WTC11 (cell line): ENCODE results near the gene IZUMO2. TPM values are rescaled to one million over a fixed set of nuclear protein-coding genes. Genes with fewer than 3 reads are reported as not detected.
"Not testable (repeated sequence)": the region's sequence is repeated elsewhere in the genome, so short reads cannot be mapped to it uniquely, and the experiment has no call there.

ENCODE experiments used
- ATAC-seq: fragments of 200-7000 bp; cut with Tn5 transposase; 2 replicates; pipeline ENCODE4 v1.10.0; 2021; ENCODE audit warnings: mild to moderate bottlenecking, moderate library complexity
- CTCF ChIA-PET: fragments of 300-600 bp; sonication (Branson Sonifier 250); formaldehyde crosslinking; loops from one replicate; lab custom pipeline; 2021; ENCODE audit warnings: antibody characterized with exemption; lab: Charles Lee
- POLR2A ChIA-PET: fragments of 350-600 bp; sonication (Branson Sonifier 250); formaldehyde crosslinking; loops from one replicate; lab custom pipeline; 2021; ENCODE audit warnings: antibody characterized with exemption; lab: Charles Lee
- DNase-seq: peaks from one replicate; pipeline ENCODE4 v3.0.0; 2021; ENCODE audit warnings: low spot score
- H3K27ac Mint-ChIP-seq: 2 replicates; pipeline ENCODE4 v1.8.0; 2021; ENCODE audit warnings: mixed read lengths
- H3K27me3 Mint-ChIP-seq: 2 replicates; pipeline ENCODE4 v1.8.0; 2021; ENCODE audit warnings: low read depth, mild to moderate bottlenecking, moderate library complexity, mixed read lengths
- H3K36me3 Mint-ChIP-seq: 2 replicates; pipeline ENCODE4 v1.8.0; 2021; ENCODE audit warnings: mixed read lengths
- H3K4me1 Mint-ChIP-seq: 2 replicates; pipeline ENCODE4 v1.8.0; 2022; ENCODE audit warnings: mixed read lengths
- H3K4me3 Mint-ChIP-seq: 2 replicates; pipeline ENCODE4 v1.8.0; 2021; ENCODE audit warnings: mild to moderate bottlenecking, moderate library complexity, mixed read lengths
- H3K9me3 Mint-ChIP-seq: 2 replicates; pipeline ENCODE4 v1.8.0; 2021; ENCODE audit warnings: mixed read lengths
- ARID4B ChIP-seq: sonication (generic); formaldehyde crosslinking; IDR thresholded peaks from 2 replicates; pipeline ENCODE4 v1.8.0; 2023; ENCODE audit warnings: missing genetic modification reagents, mild to moderate bottlenecking, borderline replicate concordance
- ERG ChIP-seq: fragments of 250-450 bp; sonication (Bioruptor Pico); IDR thresholded peaks from 2 replicates; pipeline ENCODE4 v1.8.0; 2021; ENCODE audit warnings: mild to moderate bottlenecking
- ETV6 ChIP-seq: sonication (generic); formaldehyde crosslinking; IDR thresholded peaks from 2 replicates; pipeline ENCODE4 v1.8.1; 2022; ENCODE audit warnings: mild to moderate bottlenecking, missing genetic modification reagents
- FOXJ3 ChIP-seq: sonication (generic); formaldehyde crosslinking; IDR thresholded peaks from 2 replicates; pipeline ENCODE4 v1.9.0; 2021; ENCODE audit warnings: missing genetic modification reagents, mild to moderate bottlenecking, borderline replicate concordance
- FOXP1 ChIP-seq: sonication (generic); formaldehyde crosslinking; IDR thresholded peaks from 2 replicates; pipeline ENCODE4 v1.8.0; 2022; ENCODE audit warnings: missing genetic modification reagents, mild to moderate bottlenecking, moderate library complexity, borderline replicate concordance
- GABPB1 ChIP-seq: sonication (generic); formaldehyde crosslinking; IDR thresholded peaks from 2 replicates; pipeline ENCODE4 v1.8.1; 2023; ENCODE audit warnings: mild to moderate bottlenecking, missing genetic modification reagents
- IRF1 ChIP-seq: sonication (generic); formaldehyde crosslinking; IDR thresholded peaks from 2 replicates; pipeline ENCODE4 v1.8.0; 2023; ENCODE audit warnings: missing genetic modification reagents
- MAX ChIP-seq: sonication (generic); formaldehyde crosslinking; IDR thresholded peaks from 2 replicates; pipeline ENCODE4 v1.8.0; 2022; ENCODE audit warnings: mild to moderate bottlenecking, missing genetic modification reagents
- NFYB ChIP-seq: sonication (generic); formaldehyde crosslinking; conservative IDR thresholded peaks from 2 replicates; pipeline ENCODE4 v1.8.0; 2022; ENCODE audit warnings: low read depth, missing genetic modification reagents
- RELA ChIP-seq: sonication (generic); formaldehyde crosslinking; IDR thresholded peaks from 2 replicates; pipeline ENCODE4 v1.8.1; 2022; ENCODE audit warnings: missing genetic modification reagents, mild to moderate bottlenecking, borderline replicate concordance
- SP1 ChIP-seq: sonication (generic); formaldehyde crosslinking; conservative IDR thresholded peaks from 2 replicates; pipeline ENCODE4 v1.8.1; 2022; ENCODE audit warnings: missing genetic modification reagents
- ZBTB43 ChIP-seq: sonication (generic); formaldehyde crosslinking; IDR thresholded peaks from 2 replicates; pipeline ENCODE4 v1.8.1; 2023; ENCODE audit warnings: mild to moderate bottlenecking, missing genetic modification reagents
- total RNA-seq: library from RNA; stranded (reverse); gene quantifications from 3 replicates; pipeline ENCODE4 v1.2.3, GENCODE V29; 2021

IZUMO2 gene
- total RNA-seq, 1 experiment from 2014 or later: 1.0 TPM

- TF ChIP-seq IRF1 (no peak), FOXJ3 (CRISPR knock-in tag) (no peak), ERG (no peak), ETV6 (CRISPR knock-in tag) (no peak)
These were observed 14.6 kb downstream of the IZUMO2 start (continued) for GRCh38 chr19:50148528-50148927.

- Mint-ChIP-seq H3K4me1 (no peaks in the 10 kb centered on the region), H3K36me3 (no peaks in the 10 kb centered on the region), H3K9me3 (no peaks in the 10 kb centered on the region), H3K4me3 (peak overlapping the region; percentile 72), H3K27ac (no peak overlapping the region), H3K27me3 (peaks cover 28% of the 10 kb centered on the region)
- ChIA-PET POLR2A (interaction anchor here (0.5 to 1.2 kb wide), 5 partner anchors 84 to 186 kb away, joined by 3 to 8 read pairs (median 3); no protein-coding TSS in a partner anchor), CTCF (interaction anchor here (0.6 to 3.0 kb wide), 35 partner anchors 12 to 408 kb away, joined by 3 to 19 read pairs (median 4); partner anchors contain the start of genes JOSD2, KCNC3 and MYH14)
- DNase-seq (peak; percentile 86), ATAC-seq (peak; percentile 95)
- peak; percentile 61; the same call in 1 of the 2 replicates for TF ChIP-seq ARID4B
- peak; percentile 70; the same call in 1 of the 2 replicates for TF ChIP-seq SP1 (CRISPR knock-in tag)
- peak; percentile 60; the same call in 1 of the 2 replicates for TF ChIP-seq FOXP1 (CRISPR knock-in tag)
- TF ChIP-seq MAX: peak; percentile 20; the same call in 1 of the 2 replicates
- 0 out of 2 replicates have a peak, but pooled peaks have one; percentile 37 for TF ChIP-seq ZBTB43
- no peak for TF ChIP-seq NFYB (CRISPR knock-in tag)
- TF ChIP-seq RELA (CRISPR knock-in tag): no peak
- TF ChIP-seq GABPB1 (CRISPR knock-in tag): peak; percentile 50; the same call in 1 of the 2 replicates
These were observed 15.3 kb downstream of the IZUMO2 start for GRCh38 chr19:50147462-50148423.

- H3K4me1 Mint-ChIP-seq, ATAC-seq, POLR2A ChIA-PET, H3K9me3 Mint-ChIP-seq, H3K36me3 Mint-ChIP-seq, H3K4me3 Mint-ChIP-seq, CTCF ChIA-PET, DNase-seq, H3K27ac Mint-ChIP-seq: not testable (repeated sequence)
- peaks cover 13% of the 10 kb centered on the region for H3K27me3 Mint-ChIP-seq
These were observed 21.2 kb downstream of the IZUMO2 start for GRCh38 chr19:50141921-50142320.

GRCh38 chr19:50140118-50140845, 22.8 kb downstream of the IZUMO2 start:
- H3K27ac Mint-ChIP-seq, H3K9me3 Mint-ChIP-seq, H3K4me3 Mint-ChIP-seq, POLR2A ChIA-PET, H3K27me3 Mint-ChIP-seq, H3K4me1 Mint-ChIP-seq, ATAC-seq, DNase-seq, H3K36me3 Mint-ChIP-seq: not testable (repeated sequence)
- CTCF ChIA-PET: interaction anchor here (0.6 kb wide), 2 partner anchors 13 to 338 kb away, joined by 3 to 5 read pairs; no protein-coding TSS in a partner anchor

GRCh38 chr19:50136603-50137365, 26.3 kb downstream of the IZUMO2 start:
- H3K36me3 Mint-ChIP-seq, H3K27me3 Mint-ChIP-seq, H3K9me3 Mint-ChIP-seq, ATAC-seq, H3K27ac Mint-ChIP-seq, H3K4me1 Mint-ChIP-seq, H3K4me3 Mint-ChIP-seq, POLR2A ChIA-PET: not testable (repeated sequence)
- peak; percentile 42 for DNase-seq
- CTCF ChIA-PET: interaction anchor here (0.9 to 1.3 kb wide), 3 partner anchors 11 to 130 kb away, joined by 4 read pairs; no protein-coding TSS in a partner anchor
